ENCODE results near the gene CLOCK.

DNA sequence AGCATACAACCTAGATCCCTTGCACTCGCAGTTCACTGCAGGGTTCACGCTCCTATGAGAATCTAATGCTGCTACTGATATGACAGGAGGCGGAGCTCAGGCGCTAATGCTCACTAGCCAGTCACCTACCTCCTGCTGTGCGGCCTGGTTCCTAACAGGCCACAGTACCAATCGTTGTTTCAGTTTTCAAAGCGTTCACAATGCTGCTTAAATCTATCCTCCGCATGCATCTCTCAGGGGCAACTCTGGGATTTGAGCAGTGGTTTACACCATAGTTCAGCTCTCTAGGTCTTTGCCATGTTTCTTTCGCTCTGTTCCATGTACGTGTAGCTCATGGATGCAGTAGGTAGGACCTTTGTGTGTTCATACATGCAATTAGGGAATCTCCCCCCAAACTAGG is 47.2 kb downstream of the CLOCK start:
- TF ChIP-seq, protein P1, sequence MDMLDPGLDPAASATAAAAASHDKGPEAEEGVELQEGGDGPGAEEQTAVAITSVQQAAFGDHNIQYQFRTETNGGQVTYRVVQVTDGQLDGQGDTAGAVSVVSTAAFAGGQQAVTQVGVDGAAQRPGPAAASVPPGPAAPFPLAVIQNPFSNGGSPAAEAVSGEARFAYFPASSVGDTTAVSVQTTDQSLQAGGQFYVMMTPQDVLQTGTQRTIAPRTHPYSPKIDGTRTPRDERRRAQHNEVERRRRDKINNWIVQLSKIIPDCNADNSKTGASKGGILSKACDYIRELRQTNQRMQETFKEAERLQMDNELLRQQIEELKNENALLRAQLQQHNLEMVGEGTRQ (IDR thresholded peaks at IDR 0.05; ENCODE audit: borderline replicate concordance, low read depth, low read length): no peak
- TF ChIP-seq TAF1 (IDR thresholded peaks at IDR 0.05; ENCODE audit: borderline replicate concordance, low read depth, low read length) (no peak), MXI1 (IDR thresholded peaks at IDR 0.05; ENCODE audit: low read depth, low read length) (no peak), EZH2phosphoT487 (IDR thresholded peaks at IDR 0.05; ENCODE audit: borderline replicate concordance, low read depth) (no peak), FOXJ3 (CRISPR knock-in tag; IDR thresholded peaks at IDR 0.05) (no peak)
- TF ChIP-seq, protein P2, sequence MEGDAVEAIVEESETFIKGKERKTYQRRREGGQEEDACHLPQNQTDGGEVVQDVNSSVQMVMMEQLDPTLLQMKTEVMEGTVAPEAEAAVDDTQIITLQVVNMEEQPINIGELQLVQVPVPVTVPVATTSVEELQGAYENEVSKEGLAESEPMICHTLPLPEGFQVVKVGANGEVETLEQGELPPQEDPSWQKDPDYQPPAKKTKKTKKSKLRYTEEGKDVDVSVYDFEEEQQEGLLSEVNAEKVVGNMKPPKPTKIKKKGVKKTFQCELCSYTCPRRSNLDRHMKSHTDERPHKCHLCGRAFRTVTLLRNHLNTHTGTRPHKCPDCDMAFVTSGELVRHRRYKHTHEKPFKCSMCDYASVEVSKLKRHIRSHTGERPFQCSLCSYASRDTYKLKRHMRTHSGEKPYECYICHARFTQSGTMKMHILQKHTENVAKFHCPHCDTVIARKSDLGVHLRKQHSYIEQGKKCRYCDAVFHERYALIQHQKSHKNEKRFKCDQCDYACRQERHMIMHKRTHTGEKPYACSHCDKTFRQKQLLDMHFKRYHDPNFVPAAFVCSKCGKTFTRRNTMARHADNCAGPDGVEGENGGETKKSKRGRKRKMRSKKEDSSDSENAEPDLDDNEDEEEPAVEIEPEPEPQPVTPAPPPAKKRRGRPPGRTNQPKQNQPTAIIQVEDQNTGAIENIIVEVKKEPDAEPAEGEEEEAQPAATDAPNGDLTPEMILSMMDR (IDR thresholded peaks at IDR 0.05): no peak
- TF ChIP-seq, protein P3, sequence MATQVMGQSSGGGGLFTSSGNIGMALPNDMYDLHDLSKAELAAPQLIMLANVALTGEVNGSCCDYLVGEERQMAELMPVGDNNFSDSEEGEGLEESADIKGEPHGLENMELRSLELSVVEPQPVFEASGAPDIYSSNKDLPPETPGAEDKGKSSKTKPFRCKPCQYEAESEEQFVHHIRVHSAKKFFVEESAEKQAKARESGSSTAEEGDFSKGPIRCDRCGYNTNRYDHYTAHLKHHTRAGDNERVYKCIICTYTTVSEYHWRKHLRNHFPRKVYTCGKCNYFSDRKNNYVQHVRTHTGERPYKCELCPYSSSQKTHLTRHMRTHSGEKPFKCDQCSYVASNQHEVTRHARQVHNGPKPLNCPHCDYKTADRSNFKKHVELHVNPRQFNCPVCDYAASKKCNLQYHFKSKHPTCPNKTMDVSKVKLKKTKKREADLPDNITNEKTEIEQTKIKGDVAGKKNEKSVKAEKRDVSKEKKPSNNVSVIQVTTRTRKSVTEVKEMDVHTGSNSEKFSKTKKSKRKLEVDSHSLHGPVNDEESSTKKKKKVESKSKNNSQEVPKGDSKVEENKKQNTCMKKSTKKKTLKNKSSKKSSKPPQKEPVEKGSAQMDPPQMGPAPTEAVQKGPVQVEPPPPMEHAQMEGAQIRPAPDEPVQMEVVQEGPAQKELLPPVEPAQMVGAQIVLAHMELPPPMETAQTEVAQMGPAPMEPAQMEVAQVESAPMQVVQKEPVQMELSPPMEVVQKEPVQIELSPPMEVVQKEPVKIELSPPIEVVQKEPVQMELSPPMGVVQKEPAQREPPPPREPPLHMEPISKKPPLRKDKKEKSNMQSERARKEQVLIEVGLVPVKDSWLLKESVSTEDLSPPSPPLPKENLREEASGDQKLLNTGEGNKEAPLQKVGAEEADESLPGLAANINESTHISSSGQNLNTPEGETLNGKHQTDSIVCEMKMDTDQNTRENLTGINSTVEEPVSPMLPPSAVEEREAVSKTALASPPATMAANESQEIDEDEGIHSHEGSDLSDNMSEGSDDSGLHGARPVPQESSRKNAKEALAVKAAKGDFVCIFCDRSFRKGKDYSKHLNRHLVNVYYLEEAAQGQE (IDR thresholded peaks at IDR 0.05; ENCODE audit: low read depth, low read length): no peak
